HCT116 (cell line): ENCODE data around the gene MYL12B. TPM values are rescaled to one million over a fixed set of nuclear protein-coding genes. Genes with fewer than 3 reads are reported as not detected.

Source experiments
- ATAC-seq: fragments of 200-7000 bp; cut with Tn5 transposase; 2 replicates; pipeline ENCODE4 v1.9.1; 2020; ENCODE audit warnings: mild to moderate bottlenecking, moderate library complexity
- BruUV-seq: library from RNA; stranded (reverse); fragments of 400-500 nt; replicated peaks from 2 replicates; lab custom pipeline; 2021; lab: Mats Ljungman, UMichigan
- CTCF ChIA-PET: fragments of 300-600 bp; sonication (Branson Sonifier 250); formaldehyde crosslinking; loops from one replicate; lab custom pipeline; 2021; ENCODE audit warnings: antibody characterized with exemption; lab: Charles Lee
- POLR2A ChIA-PET: fragments of 300-600, 350-600 bp; sonication (Branson Sonifier 250); formaldehyde crosslinking; loops from one replicate; lab custom pipeline; 2021; ENCODE audit warnings: antibody characterized with exemption; lab: Charles Lee
- RAD21 ChIA-PET, 2 experiments: fragments of 300-600 bp; sonication (Branson Sonifier 250); formaldehyde crosslinking; loops; one replicate each; lab custom pipeline; 2023; ENCODE audit warnings: low total read pairs in 2 of 2; ENCODE audit not compliant: uncharacterized antibody in 2 of 2, unreplicated experiment in 2 of 2, low non-redundant PET in 1 of 2; lab: Charles Lee
- DNase-seq: peaks from one replicate; pipeline ENCODE4 v3.0.0-alpha.2; 2010; ENCODE audit warnings: low read depth, low spot score
- H2AFZ ChIP-seq: fragments of 200-600 bp; shearing (Covaris generic), sonication (generic); 2 replicates; pipeline ENCODE4 v1.6.1; 2017; ENCODE audit warnings: low read depth, mixed run types, mixed read lengths, antibody characterized with exemption, low read length; ENCODE audit not compliant: poor library complexity, severe bottlenecking
- H3K27ac ChIP-seq: 2 replicates; pipeline ENCODE4 v1.5.1; 2012; ENCODE audit warnings: low read depth, low read length
- H3K27me3 ChIP-seq: fragments of 200-600 bp; sonication (generic); 2 replicates; pipeline ENCODE4 v1.6.1; 2016; ENCODE audit warnings: mixed run types, low read length, mixed read lengths; ENCODE audit not compliant: insufficient read depth
- H3K36me3 ChIP-seq, 2 experiments: fragments of 200-500 bp in 1 of 2; fragments of 200-600 bp in 1 of 2; sonication (Bioruptor generic) in 1 of 2; sonication (generic) in 1 of 2; 2 replicates each; pipeline versions ENCODE4 v1.5.1 to v1.6.1; 2014 to 2016; ENCODE audit warnings: low read length in 2 of 2, inconsistent platforms in 1 of 2, mixed read lengths in 1 of 2, mixed run types in 1 of 2; ENCODE audit not compliant: insufficient read depth in 2 of 2, control insufficient read depth in 1 of 2
- H3K4me1 ChIP-seq, 2 experiments: fragments of 200-600 bp in 1 of 2; sonication (generic) in 1 of 2; 2 replicates each; pipeline versions ENCODE4 v1.5.1 to v1.6.1; 2012 to 2017; ENCODE audit warnings: low read length in 2 of 2, inconsistent platforms in 1 of 2, mild to moderate bottlenecking in 1 of 2, mixed read lengths in 1 of 2, mixed run types in 1 of 2, moderate library complexity in 1 of 2; ENCODE audit not compliant: insufficient read depth in 2 of 2, control insufficient read depth in 1 of 2
- H3K4me2 ChIP-seq: fragments of 200-600 bp; sonication (generic); 2 replicates; pipeline ENCODE4 v1.6.1; 2017; ENCODE audit warnings: mixed run types, low read length, mixed read lengths
- H3K4me3 ChIP-seq, 2 experiments: fragments of 200-600 bp in 1 of 2; sonication (generic) in 1 of 2; replicated peaks in 1 of 2; 2 replicates each; pipeline ENCODE4 v1.5.1; 2011 to 2016; ENCODE audit warnings: low read length in 2 of 2, control low read depth in 1 of 2, low read depth in 1 of 2, mild to moderate bottlenecking in 1 of 2, mixed read lengths in 1 of 2, mixed run types in 1 of 2
- H3K79me2 ChIP-seq: fragments of 200-600 bp; sonication (generic); 2 replicates; pipeline ENCODE4 v1.6.1; 2017; ENCODE audit warnings: mild to moderate bottlenecking, mixed run types, low read length, moderate library complexity, mixed read lengths; ENCODE audit not compliant: insufficient read depth
- H3K9ac ChIP-seq: fragments of 200-600 bp; sonication (generic); 2 replicates; pipeline ENCODE4 v1.6.1; 2016; ENCODE audit warnings: low read length, mixed read lengths
- H3K9me2 ChIP-seq: fragments of 200-600 bp; sonication (generic), shearing (Covaris generic); 2 replicates; pipeline ENCODE4 v1.6.1; 2017; ENCODE audit warnings: mixed run types, mild to moderate bottlenecking, moderate library complexity; ENCODE audit not compliant: insufficient read depth
- H3K9me3 ChIP-seq, 2 experiments: fragments of 200-500 bp in 1 of 2; fragments of 200-600 bp in 1 of 2; sonication (Bioruptor generic) in 1 of 2; sonication (generic) in 1 of 2; 2 replicates each; pipeline ENCODE4 v1.6.1; 2014 to 2017; ENCODE audit warnings: low read length in 2 of 2, mixed read lengths in 2 of 2, inconsistent platforms in 1 of 2, low read depth in 1 of 2, mild to moderate bottlenecking in 1 of 2, mixed run types in 1 of 2, moderate library complexity in 1 of 2; ENCODE audit not compliant: control insufficient read depth in 1 of 2, insufficient read depth in 1 of 2
- H4K20me1 ChIP-seq: fragments of 200-600 bp; sonication (generic), shearing (Covaris generic); 2 replicates; pipeline ENCODE4 v1.6.1; 2017; ENCODE audit warnings: mixed run types, mild to moderate bottlenecking, moderate library complexity; ENCODE audit not compliant: insufficient read depth
- CEBPB ChIP-seq: IDR thresholded peaks from 2 replicates; pipeline ENCODE4 v1.6.1; 2012; ENCODE audit warnings: low read depth
- CTCF ChIP-seq, 3 experiments: fragments of 200-600 bp in 1 of 3; sonication (generic) in 1 of 3; IDR thresholded peaks in 2 of 3; conservative IDR thresholded peaks in 1 of 3; 2 replicates each; pipeline ENCODE4 v1.5.1; 2012 to 2017; ENCODE audit warnings: low read depth in 2 of 3, low read length in 2 of 3, antibody characterized with exemption in 1 of 3, borderline replicate concordance in 1 of 3, control low read depth in 1 of 3, mild to moderate bottlenecking in 1 of 3, mixed read lengths in 1 of 3, mixed run types in 1 of 3, moderate library complexity in 1 of 3; ENCODE audit not compliant: insufficient read depth in 1 of 3
- RAD21 ChIP-seq: IDR thresholded peaks from 2 replicates; pipeline ENCODE4 v1.6.1; 2012; ENCODE audit warnings: low read depth, mild to moderate bottlenecking
- ZFX ChIP-seq: fragments of 450-650 bp; IDR thresholded peaks from 2 replicates; pipeline ENCODE4 v1.6.1; 2017
- intact Hi-C: fragments of 100-400 bp; cut with micrococcal nuclease; formaldehyde crosslinking; loops from 2 replicates; pipeline ENCODE4 v1.10.0; 2022
- total RNA-seq: library from RNA; stranded (reverse); gene quantifications from one replicate; pipeline ENCODE4 v1.2.1, GENCODE V29; 2021; ENCODE audit not compliant: unreplicated experiment

Gene MYL12B
- total RNA-seq, 1 experiment from 2014 or later: 403 TPM

DNA sequence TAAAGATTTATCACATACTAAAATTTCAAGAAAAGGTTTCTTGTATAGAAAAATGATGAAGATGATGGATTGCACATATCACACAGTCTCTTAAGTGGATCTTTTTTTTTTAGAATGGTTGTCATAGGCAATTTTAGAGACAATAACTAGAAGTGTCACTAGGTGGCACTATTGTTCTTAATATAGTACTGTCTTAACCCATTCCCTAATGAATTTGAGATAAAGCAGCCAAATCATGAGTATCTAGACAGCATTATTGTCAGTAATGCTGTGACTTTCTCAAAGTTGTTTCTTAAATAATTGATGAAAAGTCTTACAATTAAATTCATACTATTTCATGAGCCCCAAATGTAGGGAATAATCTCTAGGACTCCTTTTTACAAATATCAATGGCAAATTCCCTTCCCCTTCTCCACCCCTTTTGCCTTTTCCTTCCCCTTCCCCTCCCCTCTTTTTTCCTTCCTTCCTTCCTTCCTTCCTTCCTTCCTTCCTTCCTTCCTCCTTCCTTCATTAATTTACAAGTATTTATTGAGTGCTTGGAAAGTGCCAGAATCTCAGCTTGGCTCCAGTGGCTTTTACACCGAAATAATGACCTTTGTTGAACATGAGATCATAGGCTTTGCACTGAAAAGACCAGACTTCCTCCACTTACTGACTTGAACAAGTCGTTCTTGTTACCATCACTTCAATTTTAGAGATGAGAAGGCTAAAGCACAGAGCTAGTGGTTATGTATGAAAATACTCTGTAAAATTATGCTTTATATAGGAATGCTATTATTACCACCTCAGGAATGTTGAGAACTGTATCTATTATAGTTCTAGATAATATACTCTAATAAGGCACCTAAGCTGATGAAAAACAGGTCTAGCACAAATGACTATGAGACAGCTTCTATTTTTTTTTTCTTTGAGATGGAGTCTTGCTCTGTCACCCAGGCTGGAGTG, 19.8 kb downstream of the MYL12B start:
- Histone ChIP-seq H3K9me3 (no peaks in the 10 kb centered on the region), H3K9me2 (no peaks in the 10 kb centered on the region), H3K27me3 (no peaks in the 10 kb centered on the region), H3K4me3 (no peak overlapping the region), H3K4me1 (peaks cover 15 to 40% of the 10 kb centered on the region in 2 experiments), H3K27ac (peak overlapping the region; percentile 11; the same call in 1 of the 2 replicates), H3K36me3 (peaks cover 15% of the 10 kb centered on the region in 2 experiments), H3K9ac (no peak overlapping the region), H3K79me2 (no peaks in the 10 kb centered on the region), H2AFZ (peak overlapping the region; percentile 19), H3K4me2 (no peak overlapping the region; the same call in 1 of the 2 replicates), H4K20me1 (no peaks in the 10 kb centered on the region)
- RAD21 ChIA-PET: interaction anchor here (0.7 to 1.8 kb wide), 6 partner anchors 297 to 949 kb away, joined by 3 to 8 read pairs (median 4); no protein-coding TSS in a partner anchor
- intact Hi-C loops: loop anchor here (1.0 to 5.0 kb wide), 7 partner anchors 173 to 787 kb away; no protein-coding TSS in a partner anchor
- ATAC-seq (peak; percentile 71), DNase-seq (peak; percentile 78)
- peak; percentile 93 for TF ChIP-seq RAD21
- TF ChIP-seq ZFX: no peak
- peak; percentile 12; the same call in 1 of the 2 replicates for TF ChIP-seq CEBPB
- TF ChIP-seq CTCF (IDR thresholded peaks at IDR 0.05 in 2 of 3, conservative IDR thresholded peaks at IDR 0.05 in 1 of 3; ENCODE audit: borderline replicate concordance in 1 of 3, insufficient read depth in 1 of 3, low read depth in 2 of 3, low read length in 2 of 3): peak; percentile 45 to 75 (median 74)
- POLR2A ChIA-PET: no interaction called here
- no TSS peak for BruUV-seq
- CTCF ChIA-PET: interaction anchor here (0.8 to 6.5 kb wide), 6 partner anchors 171 to 588 kb away, joined by 3 to 65 read pairs (median 7); no protein-coding TSS in a partner anchor
